CD4-positive, alpha-beta T cell treated with Interleukin-15 for 1 hour (primary cell): Measurements from ENCODE around the gene MT1G.
"Not testable (repeated sequence)": the region's sequence is repeated elsewhere in the genome, so short reads cannot be mapped to it uniquely, and the experiment has no call there.

Experiments
- DNase-seq: peaks from one replicate; pipeline ENCODE4 v3.0.0-alpha.2; 2020

MT1G gene

GRCh38 chr16:56634715-56635440 lies 33.0 kb downstream of the MT1G start:
- DNase-seq: no peak

- DNase-seq: no peak
Observed at GRCh38 chr16:56633535-56633934, 34.3 kb downstream of the MT1G start.

DNA sequence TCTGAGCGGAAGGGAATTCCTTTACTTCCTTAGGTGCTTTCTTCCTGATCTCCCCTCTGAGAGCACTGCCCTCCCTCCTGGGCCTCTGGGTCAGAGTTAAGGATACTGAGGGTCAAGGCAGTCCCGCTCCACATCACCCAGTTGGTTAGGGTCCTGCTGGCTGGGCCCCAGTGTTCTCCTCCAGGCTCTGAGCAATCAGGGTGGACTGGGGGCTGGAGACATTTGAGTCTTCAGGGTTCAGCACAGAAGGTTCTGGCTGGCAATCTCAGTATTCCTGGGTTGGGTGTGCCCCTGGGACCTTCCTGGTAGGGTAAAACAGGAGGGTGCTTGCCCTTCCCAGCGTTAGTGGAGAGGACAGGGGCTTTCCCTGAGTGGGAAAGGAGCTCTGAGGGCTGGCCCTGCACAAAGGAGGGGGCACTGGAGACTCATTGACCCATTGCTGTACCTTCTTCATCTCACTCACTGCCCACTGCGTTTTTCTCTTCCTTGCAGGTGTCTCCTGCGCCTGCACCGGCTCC lies 35.0 kb downstream of the MT1G start:
- no peak for DNase-seq

DNA sequence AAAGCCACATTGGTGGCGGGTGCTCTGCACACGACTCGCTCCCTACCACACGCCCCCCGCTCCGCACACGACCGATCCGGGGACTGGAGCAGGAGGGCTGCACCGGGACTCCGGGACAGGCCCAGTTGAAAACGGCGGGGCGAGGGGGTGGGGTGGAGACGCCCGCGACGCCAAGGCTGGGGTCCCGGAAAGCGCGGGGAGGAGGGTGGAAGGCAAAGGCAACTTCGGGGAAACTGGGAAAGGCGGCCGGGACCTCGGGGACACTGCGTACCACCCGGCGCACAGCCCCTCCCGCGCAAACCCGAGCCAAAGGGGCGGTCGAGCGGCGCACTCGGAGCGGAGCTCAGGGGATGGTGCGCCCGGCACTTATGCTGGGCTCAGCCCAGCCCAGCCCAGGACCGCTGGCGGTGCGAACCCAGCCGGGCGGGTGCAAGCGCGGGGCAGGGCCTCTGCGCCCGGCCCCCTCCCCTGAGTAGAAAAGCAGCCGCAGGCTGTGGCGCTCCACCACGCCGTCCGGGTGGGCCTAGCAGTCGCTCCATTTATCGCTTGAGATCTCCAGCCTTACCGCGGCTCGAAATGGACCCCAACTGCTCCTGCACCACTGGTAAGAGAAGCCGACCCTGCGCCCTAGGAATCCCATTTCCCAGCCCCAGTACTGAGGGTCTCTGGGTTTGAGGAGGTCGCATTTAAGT lies 35.6 kb downstream of the MT1G start, which contains the start of gene MT1M:
Gene MT1M (plus strand): TSS at position 504 of the 692 bp plus-strand sequence. CDS start 73 bp downstream, at position 577.
- DNase-seq: no peak

GRCh38 chr16:56631832-56632155 lies 36.1 kb downstream of the MT1G start:
- DNase-seq: no peak

GRCh38 chr16:56631197-56631596 lies 36.7 kb downstream of the MT1G start:
- no peak for DNase-seq

DNA sequence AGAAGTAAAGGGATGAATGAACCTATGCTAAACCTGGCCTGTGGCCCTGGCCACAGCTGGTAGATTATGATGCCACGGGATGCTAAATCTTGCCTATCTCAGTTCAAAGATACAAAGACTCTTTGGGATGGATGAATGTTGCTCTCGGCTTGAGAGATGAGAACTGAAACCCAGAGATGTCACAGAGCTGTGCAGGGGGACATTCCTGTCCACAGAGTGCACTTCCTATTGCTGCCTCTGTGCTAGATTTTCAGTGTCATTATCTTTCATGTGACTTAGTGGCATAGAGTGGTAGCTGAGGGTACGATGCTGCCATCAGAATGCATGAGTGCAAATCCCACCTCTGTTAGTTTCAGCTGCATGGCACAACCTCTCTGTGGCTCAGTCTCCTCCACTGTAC lies 37.7 kb downstream of the MT1G start:
- no peak for DNase-seq

- DNase-seq: no peak
Observed at GRCh38 chr16:56629531-56629930, 38.3 kb downstream of the MT1G start.

- no peak for DNase-seq
Observed at GRCh38 chr16:56628486-56629350, 39.1 kb downstream of the MT1G start.

GRCh38 chr16:56626685-56627084 lies 41.2 kb downstream of the MT1G start:
- DNase-seq: no peak

- DNase-seq: no peak
Observed at GRCh38 chr16:56625943-56626654, 41.8 kb downstream of the MT1G start.

DNA sequence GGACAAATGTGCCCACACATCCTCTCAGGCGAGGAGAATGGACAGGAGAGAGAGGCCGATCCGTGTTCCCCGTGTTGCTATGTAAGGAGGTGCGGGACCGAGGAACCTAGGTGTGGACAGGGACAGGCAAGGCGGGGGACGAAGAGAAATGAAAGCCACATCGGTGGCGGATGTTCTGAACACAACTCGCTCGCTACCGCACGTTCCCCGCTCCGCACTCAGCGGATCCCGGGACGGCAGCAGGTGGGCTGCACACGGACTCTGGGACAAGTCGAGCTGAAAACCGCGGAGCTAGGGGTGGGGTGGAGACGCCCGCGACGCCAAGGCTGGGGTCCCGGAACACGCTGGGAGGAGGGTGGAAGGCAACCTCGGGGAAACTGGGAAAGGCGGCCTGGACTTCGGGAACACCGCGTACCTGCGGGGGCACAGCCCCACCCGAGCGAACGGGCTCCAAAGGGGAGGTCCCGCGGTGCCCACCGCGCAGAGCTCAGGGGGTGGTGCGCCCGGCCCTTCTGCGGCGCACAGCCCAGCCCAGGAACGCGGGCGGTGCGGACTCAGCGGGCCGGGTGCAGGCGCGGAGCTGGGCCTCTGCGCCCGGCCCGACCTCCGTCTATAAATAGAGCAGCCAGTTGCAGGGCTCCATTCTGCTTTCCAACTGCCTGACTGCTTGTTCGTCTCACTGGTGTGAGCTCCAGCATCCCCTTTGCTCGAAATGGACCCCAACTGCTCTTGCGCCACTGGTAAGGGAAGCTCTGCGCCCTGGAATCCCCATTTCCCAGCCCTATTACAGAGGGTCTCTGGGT lies 42.5 kb downstream of the MT1G start, which contains the start of gene MT1E:
Gene MT1E (plus strand): TSS at position 642 of the 803 bp plus-strand sequence. CDS start 71 bp downstream, at position 713.
- DNase-seq: no peak

DNA sequence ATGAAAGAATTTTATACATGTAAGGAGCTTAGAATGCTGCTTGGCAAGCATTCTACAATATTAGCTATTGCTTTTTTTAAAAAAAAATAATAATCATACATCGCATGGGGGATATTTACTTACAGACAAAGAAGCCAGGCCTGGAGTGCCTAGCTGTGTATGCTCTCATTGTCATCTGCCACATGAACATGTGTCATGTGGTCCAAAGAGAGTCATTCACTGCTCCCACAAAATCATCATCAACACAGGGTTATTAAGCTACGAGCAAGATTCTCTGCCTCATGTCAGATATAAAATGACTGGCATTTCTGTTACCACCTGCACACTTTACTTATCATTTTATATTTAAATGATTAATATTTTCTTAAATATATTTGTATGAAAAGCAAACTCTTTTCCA lies 44.2 kb downstream of the MT1G start:
- DNase-seq: no peak

DNA sequence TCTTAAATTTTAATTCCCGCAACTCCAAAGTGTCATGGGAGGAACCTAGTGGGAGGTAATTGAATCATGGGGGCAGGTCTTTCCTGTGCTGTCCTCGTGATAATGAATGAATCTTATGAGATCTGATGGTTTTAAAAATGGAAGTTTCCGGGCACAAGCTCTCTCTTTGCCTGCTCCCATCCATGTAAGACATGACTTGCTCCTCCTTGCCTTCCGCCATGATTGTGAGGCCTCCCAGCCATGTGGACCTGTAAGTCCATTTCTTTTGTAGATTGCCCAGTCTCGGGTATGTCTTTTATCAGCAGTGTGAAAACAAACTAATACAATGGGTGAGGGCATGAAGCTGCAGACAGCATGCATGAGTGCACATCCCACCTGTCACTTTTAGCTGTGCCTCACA lies 44.7 kb downstream of the MT1G start:
- DNase-seq: not testable (repeated sequence)

- DNase-seq: not testable (repeated sequence)
Observed at GRCh38 chr16:56621665-56622445, 46.0 kb downstream of the MT1G start.

DNA sequence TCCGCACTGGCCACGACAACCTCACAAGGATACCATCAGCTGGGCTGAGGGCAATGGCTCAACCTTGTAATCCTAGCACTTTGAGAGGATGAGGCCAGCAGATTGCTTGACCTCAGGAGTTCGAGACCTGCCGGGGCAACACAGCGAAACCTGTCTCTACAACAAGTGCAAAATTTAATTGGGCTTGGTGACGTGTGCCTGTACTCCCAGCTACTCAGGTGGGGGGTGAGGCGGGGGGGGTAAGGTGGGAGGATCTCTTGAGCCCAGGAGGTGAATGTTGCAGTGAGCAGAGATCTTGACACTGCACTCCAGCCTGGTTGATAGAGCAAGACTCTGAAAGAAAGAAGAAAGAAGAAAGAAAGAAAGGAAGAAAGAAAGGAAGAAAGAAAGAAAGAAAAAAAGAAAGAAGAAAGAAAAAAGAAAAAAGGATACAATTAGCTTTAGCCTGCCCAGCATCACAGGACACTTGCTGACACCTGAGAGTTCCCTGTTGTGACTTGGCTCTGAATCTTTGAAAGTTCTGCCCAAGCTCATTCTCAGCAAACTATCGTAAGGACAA lies 47.4 kb downstream of the MT1G start:
- DNase-seq: no peak

- DNase-seq: no peak
Observed at GRCh38 chr16:56618138-56618537, 49.7 kb downstream of the MT1G start.

DNA sequence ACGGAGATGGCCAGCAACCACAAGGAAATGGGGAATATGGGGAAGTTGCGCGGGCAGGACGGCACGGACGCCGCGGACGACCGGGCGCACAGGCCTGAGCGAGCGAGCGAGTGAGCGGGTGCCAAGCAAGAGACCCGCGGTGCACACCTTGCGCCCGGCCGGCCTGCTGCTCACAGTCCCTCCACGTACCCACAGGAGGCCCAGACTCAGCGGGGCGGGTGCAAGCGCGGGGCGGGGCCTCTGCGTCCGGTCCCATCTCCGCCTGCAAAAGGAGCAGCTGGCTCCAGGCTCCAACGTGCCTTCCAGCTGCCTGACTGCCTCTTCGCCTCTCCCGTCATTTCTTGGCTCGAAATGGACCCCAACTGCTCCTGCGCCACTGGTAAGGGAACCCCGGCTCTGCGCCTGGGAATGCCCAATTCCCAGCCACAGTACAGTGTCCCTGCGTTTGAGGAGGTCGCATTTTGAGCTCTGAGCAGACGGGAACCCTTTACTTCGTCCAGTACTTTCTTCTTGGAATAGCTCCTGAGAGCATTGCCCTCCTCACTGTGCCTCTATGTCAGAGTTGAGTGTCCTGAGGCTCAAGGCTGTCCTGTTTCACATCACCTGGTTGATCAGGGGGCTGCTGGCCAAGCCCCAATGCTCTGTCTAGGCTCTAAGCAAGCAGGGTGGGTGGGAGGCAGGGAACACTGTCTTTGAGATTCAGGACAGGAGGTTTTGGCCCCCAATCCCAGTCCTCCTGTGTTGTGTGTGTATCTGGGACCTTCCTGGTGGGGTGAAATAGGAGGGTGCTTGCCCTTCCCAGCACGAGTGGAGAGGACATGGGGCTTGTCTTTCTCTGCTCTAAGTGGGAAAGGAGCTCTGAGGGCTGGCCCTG lies 50.4 kb downstream of the MT1G start:
- peak; percentile 24 for DNase-seq
